ENCODE results near the gene DUSP1.
"Not testable (repeated sequence)": the region's sequence is repeated elsewhere in the genome, so short reads cannot be mapped to it uniquely, and the experiment has no call there.

Gene DUSP1

GRCh38 chr5:172816925-172817562 is 46.0 kb upstream of the DUSP1 start:
- TF ChIP-seq, protein P1, sequence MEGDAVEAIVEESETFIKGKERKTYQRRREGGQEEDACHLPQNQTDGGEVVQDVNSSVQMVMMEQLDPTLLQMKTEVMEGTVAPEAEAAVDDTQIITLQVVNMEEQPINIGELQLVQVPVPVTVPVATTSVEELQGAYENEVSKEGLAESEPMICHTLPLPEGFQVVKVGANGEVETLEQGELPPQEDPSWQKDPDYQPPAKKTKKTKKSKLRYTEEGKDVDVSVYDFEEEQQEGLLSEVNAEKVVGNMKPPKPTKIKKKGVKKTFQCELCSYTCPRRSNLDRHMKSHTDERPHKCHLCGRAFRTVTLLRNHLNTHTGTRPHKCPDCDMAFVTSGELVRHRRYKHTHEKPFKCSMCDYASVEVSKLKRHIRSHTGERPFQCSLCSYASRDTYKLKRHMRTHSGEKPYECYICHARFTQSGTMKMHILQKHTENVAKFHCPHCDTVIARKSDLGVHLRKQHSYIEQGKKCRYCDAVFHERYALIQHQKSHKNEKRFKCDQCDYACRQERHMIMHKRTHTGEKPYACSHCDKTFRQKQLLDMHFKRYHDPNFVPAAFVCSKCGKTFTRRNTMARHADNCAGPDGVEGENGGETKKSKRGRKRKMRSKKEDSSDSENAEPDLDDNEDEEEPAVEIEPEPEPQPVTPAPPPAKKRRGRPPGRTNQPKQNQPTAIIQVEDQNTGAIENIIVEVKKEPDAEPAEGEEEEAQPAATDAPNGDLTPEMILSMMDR (IDR thresholded peaks at IDR 0.05; ENCODE audit: low read depth, low read length), result no peak
- TF ChIP-seq MAX (IDR thresholded peaks at IDR 0.05; ENCODE audit: low read depth, low read length), result no peak
- no peak for TF ChIP-seq MYC (IDR thresholded peaks at IDR 0.05; ENCODE audit: low read depth, low read length)
- TF ChIP-seq POLR2A (IDR thresholded peaks at IDR 0.05; ENCODE audit: extremely low read depth, insufficient read length), result no peak
- no peak overlapping the region for H3K4me3 ChIP-seq (ENCODE audit: low read depth, low read length)
- DNase-seq (ENCODE audit: low read depth), result no peak

GRCh38 chr5:172815631-172816030 is 44.6 kb upstream of the DUSP1 start:
- TF ChIP-seq MYC (IDR thresholded peaks at IDR 0.05; ENCODE audit: low read depth, low read length) (no peak), MAX (IDR thresholded peaks at IDR 0.05; ENCODE audit: low read depth, low read length) (no peak), POLR2A (IDR thresholded peaks at IDR 0.05; ENCODE audit: extremely low read depth, insufficient read length) (no peak)
- TF ChIP-seq, protein P1 (IDR thresholded peaks at IDR 0.05; ENCODE audit: low read depth, low read length), result no peak
- DNase-seq (ENCODE audit: low read depth), result no peak
- H3K4me3 ChIP-seq (ENCODE audit: low read depth, low read length), result no peak overlapping the region

- DNase-seq (ENCODE audit: low read depth); H3K4me3 ChIP-seq (ENCODE audit: low read depth, low read length): not testable (repeated sequence)
Measured at GRCh38 chr5:172810996-172811395, 40.0 kb upstream of the DUSP1 start.

DNA sequence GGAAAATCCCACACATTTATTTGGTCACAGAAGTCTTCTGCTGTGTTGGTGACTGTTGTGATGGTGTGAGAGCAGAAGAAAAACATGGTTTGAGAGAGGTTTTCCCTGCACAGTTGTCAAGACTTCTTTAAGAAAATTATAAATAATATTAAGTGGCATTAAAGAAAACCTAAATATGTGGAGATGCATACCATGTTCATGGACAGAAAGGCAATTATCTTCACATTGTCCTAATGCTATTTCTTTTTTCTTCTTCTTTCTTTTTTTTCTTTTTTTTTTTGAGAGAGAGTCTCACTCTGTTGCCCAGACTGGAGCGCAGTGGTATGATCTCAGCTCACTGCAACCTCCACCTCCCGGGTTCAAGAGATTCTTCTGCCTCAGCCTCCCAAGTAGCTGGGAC is 38.8 kb upstream of the DUSP1 start:
- no peak for TF ChIP-seq POLR2A (IDR thresholded peaks at IDR 0.05; ENCODE audit: extremely low read depth, insufficient read length)

GRCh38 chr5:172807766-172808311 is 36.8 kb upstream of the DUSP1 start:
- no peak for TF ChIP-seq POLR2A (IDR thresholded peaks at IDR 0.05; ENCODE audit: extremely low read depth, insufficient read length)
- TF ChIP-seq, protein P1 (IDR thresholded peaks at IDR 0.05; ENCODE audit: low read depth, low read length), result no peak
- TF ChIP-seq MAX (IDR thresholded peaks at IDR 0.05; ENCODE audit: low read depth, low read length), result no peak
- TF ChIP-seq MYC (IDR thresholded peaks at IDR 0.05; ENCODE audit: low read depth, low read length), result no peak
- no peak for DNase-seq (ENCODE audit: low read depth)
- no peak overlapping the region for H3K4me3 ChIP-seq (ENCODE audit: low read depth, low read length)

More for the DNA sequence above, 38.8 kb upstream of the DUSP1 start:
- H3K4me3 ChIP-seq (ENCODE audit: low read depth, low read length), result no peak overlapping the region
- DNase-seq (ENCODE audit: low read depth), result no peak

DNA sequence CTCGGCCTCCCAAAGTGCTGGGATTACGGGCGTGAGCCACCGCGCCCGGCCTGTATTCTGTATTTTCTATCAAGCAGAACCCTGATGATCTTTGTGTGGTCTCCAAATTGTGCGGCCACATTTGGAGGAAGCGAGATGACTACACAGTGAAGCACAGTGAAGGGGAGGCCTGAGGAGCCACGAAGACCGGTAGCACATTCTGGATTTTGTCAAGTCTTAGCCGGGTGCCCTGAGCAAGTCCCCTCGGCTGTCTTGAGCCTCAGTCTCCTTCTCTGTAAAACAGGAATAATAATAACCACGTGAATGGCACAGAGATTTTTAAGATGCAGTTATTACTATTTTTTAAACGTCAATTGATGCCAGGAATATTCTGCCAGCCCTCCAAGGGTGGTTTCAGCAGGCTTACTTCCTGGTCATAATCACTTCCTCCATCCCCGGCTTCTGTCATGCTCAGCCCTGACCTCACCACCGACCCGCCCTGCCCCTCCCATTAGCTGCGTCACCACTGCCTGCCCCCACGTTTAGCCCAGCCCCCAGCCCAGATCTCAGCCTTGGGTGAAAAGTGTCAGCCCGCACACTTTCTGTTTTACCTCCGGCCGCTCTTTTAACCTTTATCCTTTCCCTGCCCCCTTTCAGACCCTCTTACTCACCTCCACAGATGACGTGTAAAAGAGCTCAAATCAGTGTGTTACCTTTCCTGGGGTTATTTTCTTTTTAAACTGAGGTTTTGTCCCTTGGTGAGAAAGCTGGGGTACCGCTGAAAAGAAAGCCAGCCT is 36.1 kb upstream of the DUSP1 start:
- peak; percentile 87 for DNase-seq (ENCODE audit: low read depth)
- no peak overlapping the region for H3K4me3 ChIP-seq (ENCODE audit: low read depth, low read length)
- TF ChIP-seq MAX (IDR thresholded peaks at IDR 0.05; ENCODE audit: low read depth, low read length) (peak; percentile 39), POLR2A (IDR thresholded peaks at IDR 0.05; ENCODE audit: extremely low read depth, insufficient read length) (no peak)
- TF ChIP-seq, protein P1 (IDR thresholded peaks at IDR 0.05; ENCODE audit: low read depth, low read length), result no peak

Data from NB4 (cell line).